Endothelial cell (in vitro differentiated cells): ENCODE measurements around the gene ADCY9. TPM values are rescaled to one million over a fixed set of nuclear protein-coding genes. Genes with fewer than 3 reads are reported as not detected.

Experiments used
- DNase-seq: peaks from one replicate; pipeline ENCODE4 v3.0.0; 2021; ENCODE audit warnings: low spot score
- H3K27ac Mint-ChIP-seq: one replicate; pipeline ENCODE4 v1.8.0; 2021; ENCODE audit warnings: mixed read lengths, inconsistent platforms; ENCODE audit not compliant: unreplicated experiment
- H3K27me3 Mint-ChIP-seq: one replicate; pipeline ENCODE4 v1.8.0; 2021; ENCODE audit warnings: mild to moderate bottlenecking, moderate library complexity, mixed read lengths, inconsistent platforms; ENCODE audit not compliant: unreplicated experiment
- H3K36me3 Mint-ChIP-seq: one replicate; pipeline ENCODE4 v1.8.0; 2021; ENCODE audit warnings: mild to moderate bottlenecking, low read depth, mixed read lengths, inconsistent platforms; ENCODE audit not compliant: unreplicated experiment
- H3K4me1 Mint-ChIP-seq: one replicate; pipeline ENCODE4 v1.8.0; 2021; ENCODE audit warnings: mild to moderate bottlenecking, mixed read lengths, inconsistent platforms; ENCODE audit not compliant: unreplicated experiment
- H3K4me3 Mint-ChIP-seq: one replicate; pipeline ENCODE4 v1.8.0; 2021; ENCODE audit warnings: mild to moderate bottlenecking, mixed read lengths, inconsistent platforms; ENCODE audit not compliant: unreplicated experiment
- H3K9me3 Mint-ChIP-seq: one replicate; pipeline ENCODE4 v1.8.0; 2021; ENCODE audit warnings: mixed read lengths, inconsistent platforms; ENCODE audit not compliant: unreplicated experiment
- CTCF ChIP-seq: fragments of 200-600 bp; sonication (generic); IDR thresholded peaks from one replicate; pipeline ENCODE4 v1.5.0; 2021; ENCODE audit warnings: antibody characterized with exemption; ENCODE audit not compliant: unreplicated experiment
- total RNA-seq: library from RNA; stranded (reverse); fragmentation: NEBNext Ultra II Directional; extraction: Animal tissue kit (Norgen Biotek cat#: 25700); gene quantifications from one replicate; pipeline ENCODE4 v1.2.1, GENCODE V29; 2021; ENCODE audit not compliant: unreplicated experiment

The ADCY9 gene
- total RNA-seq, 1 donor from 2014 or later = 3.3 TPM

GRCh38 chr16:4085405-4085970 is 30.8 kb downstream of the ADCY9 start:
- Mint-ChIP-seq H3K27me3 (peaks cover 7% of the 10 kb centered on the region), H3K9me3 (no peaks in the 10 kb centered on the region), H3K4me1 (no peaks in the 10 kb centered on the region), H3K4me3 (no peak overlapping the region), H3K27ac (no peak overlapping the region), H3K36me3 (no peaks in the 10 kb centered on the region)
- no peak for DNase-seq
- no peak for TF ChIP-seq CTCF

- Mint-ChIP-seq H3K27me3 (peaks cover 7% of the 10 kb centered on the region), H3K36me3 (no peaks in the 10 kb centered on the region), H3K4me1 (no peaks in the 10 kb centered on the region), H3K9me3 (no peaks in the 10 kb centered on the region), H3K4me3 (no peak overlapping the region), H3K27ac (no peak overlapping the region)
- no peak for DNase-seq
- no peak for TF ChIP-seq CTCF
Observed at GRCh38 chr16:4083347-4083870, 32.8 kb downstream of the ADCY9 start.

GRCh38 chr16:4082474-4083044 is 33.7 kb downstream of the ADCY9 start:
- no peak overlapping the region for H3K27ac Mint-ChIP-seq
- no peak for DNase-seq
- no peak overlapping the region for H3K4me3 Mint-ChIP-seq
- no peaks in the 10 kb centered on the region for H3K9me3 Mint-ChIP-seq
- no peaks in the 10 kb centered on the region for H3K4me1 Mint-ChIP-seq
- TF ChIP-seq CTCF = no peak
- peaks cover 4% of the 10 kb centered on the region for H3K27me3 Mint-ChIP-seq
- no peaks in the 10 kb centered on the region for H3K36me3 Mint-ChIP-seq

GRCh38 chr16:4081521-4082021 is 34.7 kb downstream of the ADCY9 start:
- H3K9me3 Mint-ChIP-seq = no peaks in the 10 kb centered on the region
- no peak for DNase-seq
- H3K4me3 Mint-ChIP-seq = no peak overlapping the region
- H3K27ac Mint-ChIP-seq = no peak overlapping the region
- no peaks in the 10 kb centered on the region for H3K4me1 Mint-ChIP-seq
- TF ChIP-seq CTCF = no peak
- no peaks in the 10 kb centered on the region for H3K36me3 Mint-ChIP-seq
- peaks cover 6% of the 10 kb centered on the region for H3K27me3 Mint-ChIP-seq

GRCh38 chr16:4081047-4081446 is 35.2 kb downstream of the ADCY9 start:
- Mint-ChIP-seq H3K4me3 (no peak overlapping the region), H3K36me3 (no peaks in the 10 kb centered on the region), H3K27ac (peak overlapping the region; percentile 7), H3K27me3 (peaks cover 6% of the 10 kb centered on the region), H3K9me3 (no peaks in the 10 kb centered on the region), H3K4me1 (no peaks in the 10 kb centered on the region)
- DNase-seq = no peak
- no peak for TF ChIP-seq CTCF
